MG63 (cell line): ENCODE measurements around the gene ZNF585A. TPM values are rescaled to one million over a fixed set of nuclear protein-coding genes. Genes with fewer than 3 reads are reported as not detected.
"Not testable (repeated sequence)": the region's sequence is repeated elsewhere in the genome, so short reads cannot be mapped to it uniquely, and the experiment has no call there.

Experiments used
- DNase-seq: peaks from one replicate; pipeline ENCODE4 v3.0.0-alpha.2; 2020
- H3K27me3 ChIP-seq: fragments of 250-450 bp; sonication (Bioruptor Pico); 2 replicates; pipeline ENCODE4 v1.5.1; 2020; ENCODE audit warnings: mild to moderate bottlenecking, moderate library complexity
- H3K36me3 ChIP-seq: fragments of 250-450 bp; sonication (Bioruptor Pico); 2 replicates; pipeline ENCODE4 v1.5.1; 2020; ENCODE audit warnings: mild to moderate bottlenecking, moderate library complexity
- H3K4me3 ChIP-seq: fragments of 250-450 bp; sonication (Bioruptor Pico); 2 replicates; pipeline ENCODE4 v1.5.1; 2020; ENCODE audit warnings: mild to moderate bottlenecking, moderate library complexity
- H3K9me3 ChIP-seq: fragments of 250-450 bp; sonication (Bioruptor Pico); 2 replicates; pipeline ENCODE4 v1.5.1; 2020; ENCODE audit warnings: mild to moderate bottlenecking, moderate library complexity
- total RNA-seq: library from RNA; depleted of rRNA; stranded (reverse); fragments of >200 nt; shearing (Covaris generic); gene quantifications from 2 replicates; pipeline ENCODE4 v1.2.3, GENCODE V29; 2014; ENCODE audit warnings: low replicate concordance; rRNA removed

The ZNF585A gene
- total RNA-seq, 1 experiment from 2014 or later, result 0.13 TPM

GRCh38 chr19:37122093-37122492, 50.4 kb downstream of the ZNF585A start:
- peaks cover 51% of the 10 kb centered on the region for H3K9me3 ChIP-seq
- H3K4me3 ChIP-seq, H3K27me3 ChIP-seq, H3K36me3 ChIP-seq, DNase-seq: not testable (repeated sequence)

GRCh38 chr19:37114001-37114400, 58.5 kb downstream of the ZNF585A start:
- Histone ChIP-seq H3K9me3 (peaks cover 33% of the 10 kb centered on the region), H3K4me3 (no peak overlapping the region), H3K27me3 (no peaks in the 10 kb centered on the region), H3K36me3 (peaks cover 11% of the 10 kb centered on the region)
- DNase-seq, result no peak

GRCh38 chr19:37111753-37112152, 60.7 kb downstream of the ZNF585A start:
- Histone ChIP-seq H3K36me3 (peaks cover 13% of the 10 kb centered on the region), H3K9me3 (peaks cover 30% of the 10 kb centered on the region)
- not testable (repeated sequence) for H3K27me3 ChIP-seq, H3K4me3 ChIP-seq, DNase-seq

- not testable (repeated sequence) for DNase-seq, H3K36me3 ChIP-seq, H3K27me3 ChIP-seq, H3K4me3 ChIP-seq
- H3K9me3 ChIP-seq, result peaks cover 26% of the 10 kb centered on the region
These were observed 68.4 kb downstream of the ZNF585A start for GRCh38 chr19:37104135-37104534.

- no peak overlapping the region for H3K4me3 ChIP-seq
- no peaks in the 10 kb centered on the region for H3K27me3 ChIP-seq
- peaks cover 37% of the 10 kb centered on the region for H3K9me3 ChIP-seq
- DNase-seq, result no peak
- peaks cover 28% of the 10 kb centered on the region for H3K36me3 ChIP-seq
These were observed 73.9 kb downstream of the ZNF585A start for GRCh38 chr19:37098570-37098969.

GRCh38 chr19:37095859-37096258, 76.6 kb downstream of the ZNF585A start:
- H3K4me3 ChIP-seq, result no peak overlapping the region
- peaks cover 37% of the 10 kb centered on the region for H3K9me3 ChIP-seq
- peaks cover 39% of the 10 kb centered on the region for H3K36me3 ChIP-seq
- no peaks in the 10 kb centered on the region for H3K27me3 ChIP-seq
- DNase-seq, result no peak

Other genes with a start within 250 kb of the ZNF585A start
- 2.9 and 6.0 TPM in 2 replicates for gene ZNF420, start 94.3 kb downstream of the ZNF585A start, total RNA-seq
- 0.49 and 5.1 TPM in 2 replicates for gene ZNF585B, start 37.8 kb upstream of the ZNF585A start, total RNA-seq
- gene ZNF383, start 45.5 kb upstream of the ZNF585A start, total RNA-seq, result 2.1 and 11.7 TPM in 2 replicates
- gene ZNF527, start 198.4 kb upstream of the ZNF585A start, total RNA-seq, result 3.4 and 5.9 TPM in 2 replicates